GM12878 (cell line): Measurements from ENCODE around the gene MKX. TPM values are rescaled to one million over a fixed set of nuclear protein-coding genes. Genes with fewer than 3 reads are reported as not detected.

Experiments
- ATAC-seq: fragments of 200-7000 bp; cut with Tn5 transposase; 3 replicates; pipeline ENCODE4 v1.9.1; 2020; ENCODE audit warnings: mild to moderate bottlenecking, moderate library complexity
- BruUV-seq: library from RNA; stranded (reverse); fragments of 400-500 nt; replicated peaks from 2 replicates; lab custom pipeline; 2021; lab: Mats Ljungman, UMichigan
- CTCF ChIA-PET: fragments of 300-600 bp; sonication (Branson Sonifier 250); formaldehyde crosslinking; extraction: SDS; loops from one replicate; lab custom pipeline; 2021; ENCODE audit warnings: inconsistent platforms; lab: Yijun Ruan, JAX
- POLR2A ChIA-PET: fragments of 350-600 bp; formaldehyde crosslinking; extraction: SDS; loops from one replicate; lab custom pipeline; 2021; ENCODE audit warnings: inconsistent platforms; lab: Charles Lee
- RAD21 ChIA-PET: fragments of 300-600 bp; sonication (Branson Sonifier 250); formaldehyde crosslinking; loops from one replicate; lab custom pipeline; 2023; ENCODE audit warnings: antibody characterized with exemption; ENCODE audit not compliant: unreplicated experiment; lab: Charles Lee
- SMC1A ChIA-PET: fragments of 300-600 bp; sonication (Branson Sonifier 250); formaldehyde crosslinking; loops from one replicate; lab custom pipeline; 2023; ENCODE audit not compliant: unreplicated experiment, uncharacterized antibody; lab: Charles Lee
- DNase-seq: peaks from one replicate; pipeline ENCODE4 v3.0.0-alpha.2; 2011; ENCODE audit warnings: low read depth, low spot score
- FAIRE-seq: peaks from 3 replicates; lab custom pipeline; 2011; peaks lifted over from hg19 to GRCh38; lab: Jason Lieb, UNC
- H2AFZ ChIP-seq: 2 replicates; pipeline ENCODE4 v1.6.0; 2011; ENCODE audit warnings: low read depth, low read length, control low read depth; ENCODE audit not compliant: control insufficient read depth
- H3K27ac ChIP-seq: 2 replicates; pipeline ENCODE4 v1.5.1; 2011; ENCODE audit warnings: control low read depth; ENCODE audit not compliant: control insufficient read depth, insufficient read depth
- H3K27me3 ChIP-seq, 2 experiments: replicated peaks in 1 of 2; 2 replicates each; pipeline versions ENCODE4 v1.6.0 to v1.6.1; 2011; ENCODE audit warnings: low read length in 1 of 2; ENCODE audit not compliant: control insufficient read depth in 2 of 2, insufficient read depth in 2 of 2
- H3K36me3 ChIP-seq, 2 experiments: 2 replicates each; pipeline ENCODE4 v1.5.1; 2011; ENCODE audit warnings: low read length in 1 of 2; ENCODE audit not compliant: control insufficient read depth in 2 of 2, insufficient read depth in 2 of 2
- H3K4me1 ChIP-seq: 2 replicates; pipeline ENCODE4 v1.6.1; 2011; ENCODE audit warnings: mild to moderate bottlenecking, low read length, moderate library complexity, mixed read lengths; ENCODE audit not compliant: control insufficient read depth, insufficient read depth
- H3K4me2 ChIP-seq: 2 replicates; pipeline ENCODE4 v1.6.0; 2011; ENCODE audit warnings: control low read depth; ENCODE audit not compliant: control insufficient read depth, insufficient read depth
- H3K4me3 ChIP-seq: fragments of 200-600 bp; sonication (generic); 2 replicates; pipeline ENCODE4 v1.5.1; 2016
- H3K79me2 ChIP-seq: 2 replicates; pipeline ENCODE4 v1.6.0; 2011; ENCODE audit warnings: low read length; ENCODE audit not compliant: control insufficient read depth, insufficient read depth
- H3K9ac ChIP-seq: 2 replicates; pipeline ENCODE4 v1.8.0; 2011; ENCODE audit warnings: low read length, control low read depth, mixed read lengths; ENCODE audit not compliant: control insufficient read depth, insufficient read depth
- H3K9me3 ChIP-seq: replicated peaks from 3 replicates; pipeline ENCODE4 v1.5.1; 2011; ENCODE audit warnings: mild to moderate bottlenecking, low read length; ENCODE audit not compliant: control insufficient read depth, insufficient read depth
- H4K20me1 ChIP-seq: 2 replicates; pipeline ENCODE4 v1.6.0; 2011; ENCODE audit not compliant: control insufficient read depth, insufficient read depth
- BRCA1 ChIP-seq: IDR thresholded peaks from 2 replicates; pipeline ENCODE4 v1.6.1; 2011; ENCODE audit warnings: low read depth, low read length, improper control_type of control experiment
- CEBPB ChIP-seq, 2 experiments: fragments of 150-350 bp in 1 of 2; IDR thresholded peaks; 2 replicates each; pipeline ENCODE4 v1.6.1; 2012 to 2014; ENCODE audit warnings: low read depth in 2 of 2, low read length in 2 of 2, borderline replicate concordance in 1 of 2, inconsistent platforms in 1 of 2
- GABPA ChIP-seq: IDR thresholded peaks from 2 replicates; pipeline ENCODE4 v1.6.1; 2014; ENCODE audit warnings: antibody characterized with exemption, low read depth, mild to moderate bottlenecking, inconsistent platforms
- HDAC2 ChIP-seq: fragments of 200-600 bp; sonication (generic); IDR thresholded peaks from 2 replicates; pipeline ENCODE4 v1.6.1; 2017
- IRF4 ChIP-seq: IDR thresholded peaks from 2 replicates; pipeline ENCODE4 v1.6.1; 2011; ENCODE audit warnings: low read depth, low read length
- MEF2A ChIP-seq: IDR thresholded peaks from 2 replicates; pipeline ENCODE4 v1.6.1; 2011; ENCODE audit warnings: low read depth, mild to moderate bottlenecking, low read length, moderate library complexity; ENCODE audit not compliant: insufficient read depth
- NR2C1 ChIP-seq: fragments of 450-650 bp; IDR thresholded peaks from 2 replicates; pipeline ENCODE4 v1.6.1; 2017; ENCODE audit warnings: antibody characterized with exemption, mild to moderate bottlenecking, moderate library complexity
- SIX5 ChIP-seq: IDR thresholded peaks from 2 replicates; pipeline ENCODE4 v1.6.1; 2011; ENCODE audit warnings: mild to moderate bottlenecking, low read depth, low read length, moderate library complexity; ENCODE audit not compliant: severe bottlenecking
- ZNF24 ChIP-seq: fragments of 450-650 bp; IDR thresholded peaks from 2 replicates; pipeline ENCODE4 v1.6.1; 2017; ENCODE audit warnings: antibody characterized with exemption, mild to moderate bottlenecking
- ZNF622 ChIP-seq: fragments of 450-650 bp; IDR thresholded peaks from 2 replicates; pipeline ENCODE4 v1.6.1; 2017; ENCODE audit warnings: mild to moderate bottlenecking, inconsistent platforms
- ZSCAN29 ChIP-seq: fragments of 450-650 bp; IDR thresholded peaks from 2 replicates; pipeline ENCODE4 v1.6.1; 2017; ENCODE audit warnings: mild to moderate bottlenecking, moderate library complexity
- WGBS: methylation state at CpG from one replicate; pipeline ENCODE4 v1.1.6; 2016; ENCODE audit warnings: low lambda C conversion rate; ENCODE audit not compliant: insufficient replicate concordance, insufficient coverage; ENCODE audit errors: missing lambda C conversion rate; 5-methylcytosine and 5-hydroxymethylcytosine counted together
- in situ Hi-C: fragments of 300-500 bp; cut with MboI; formaldehyde crosslinking; loops from 9 replicates; pipeline ENCODE4 v1.14.3; 2018; ENCODE audit warnings: mixed read lengths
- intact Hi-C: fragments of 100-400 bp; cut with micrococcal nuclease; formaldehyde crosslinking; loops from one replicate; pipeline ENCODE4 v1.14.2; 2022; ENCODE audit not compliant: unreplicated experiment
- polyA plus RNA-seq, 11 experiments: library from polyadenylated mRNA; depleted of rRNA in 4 of 11; unstranded in 6 of 11; stranded (reverse) in 5 of 11; fragments of >200 nt; fragmentation: Nextera tagmentation in 4 of 11; fragmentation: Illumina TruSeq in 1 of 11; extraction: Ambion mirVana in 4 of 11; extraction: Trizol in 1 of 11; gene quantifications; 1 replicate in 1 of 11; 2 replicates in 10 of 11; pipeline versions ENCODE4 v1.2.1 to v1.2.3, GENCODE V29; 2011 to 2016; ENCODE audit warnings: inconsistent platforms in 2 of 11, missing spikeins in 2 of 11, low read depth in 1 of 11
- total RNA-seq, 4 experiments: library from RNA; depleted of rRNA in 3 of 4; stranded (reverse); fragments of >200 nt in 3 of 4; fragmentation: Illumina TruSeq in 1 of 4; extraction: Trizol in 1 of 4; gene quantifications; 2 replicates each; pipeline versions ENCODE4 v1.2.1 to v1.2.3, GENCODE V29; 2013 to 2021
- TF ChIP-seq, protein P1 (sequence below): fragments of 450-650 bp; IDR thresholded peaks from 2 replicates; pipeline ENCODE4 v1.6.1; 2018; ENCODE audit warnings: mild to moderate bottlenecking, low read depth, moderate library complexity; ENCODE audit not compliant: partially characterized antibody
- TF ChIP-seq, protein P2 (sequence below): IDR thresholded peaks from 2 replicates; pipeline ENCODE4 v1.6.1; 2011; ENCODE audit warnings: low read depth, low read length, improper control_type of control experiment, borderline replicate concordance
- TF ChIP-seq, protein P3 (sequence below): fragments of 450-650 bp; formaldehyde crosslinking; IDR thresholded peaks from 2 replicates; pipeline ENCODE4 v1.5.0; 2022; ENCODE audit warnings: mild to moderate bottlenecking, missing genetic modification characterization

Gene MKX
- total and polyA plus RNA-seq, 10 of the 15 experiments (the other 5 are each of a cell fraction or from before 2014, with no cell fraction given), result not detected

- TF ChIP-seq ZSCAN29 (no peak), ZNF24 (no peak), SIX5 (no peak)
- TF ChIP-seq, protein P1, sequence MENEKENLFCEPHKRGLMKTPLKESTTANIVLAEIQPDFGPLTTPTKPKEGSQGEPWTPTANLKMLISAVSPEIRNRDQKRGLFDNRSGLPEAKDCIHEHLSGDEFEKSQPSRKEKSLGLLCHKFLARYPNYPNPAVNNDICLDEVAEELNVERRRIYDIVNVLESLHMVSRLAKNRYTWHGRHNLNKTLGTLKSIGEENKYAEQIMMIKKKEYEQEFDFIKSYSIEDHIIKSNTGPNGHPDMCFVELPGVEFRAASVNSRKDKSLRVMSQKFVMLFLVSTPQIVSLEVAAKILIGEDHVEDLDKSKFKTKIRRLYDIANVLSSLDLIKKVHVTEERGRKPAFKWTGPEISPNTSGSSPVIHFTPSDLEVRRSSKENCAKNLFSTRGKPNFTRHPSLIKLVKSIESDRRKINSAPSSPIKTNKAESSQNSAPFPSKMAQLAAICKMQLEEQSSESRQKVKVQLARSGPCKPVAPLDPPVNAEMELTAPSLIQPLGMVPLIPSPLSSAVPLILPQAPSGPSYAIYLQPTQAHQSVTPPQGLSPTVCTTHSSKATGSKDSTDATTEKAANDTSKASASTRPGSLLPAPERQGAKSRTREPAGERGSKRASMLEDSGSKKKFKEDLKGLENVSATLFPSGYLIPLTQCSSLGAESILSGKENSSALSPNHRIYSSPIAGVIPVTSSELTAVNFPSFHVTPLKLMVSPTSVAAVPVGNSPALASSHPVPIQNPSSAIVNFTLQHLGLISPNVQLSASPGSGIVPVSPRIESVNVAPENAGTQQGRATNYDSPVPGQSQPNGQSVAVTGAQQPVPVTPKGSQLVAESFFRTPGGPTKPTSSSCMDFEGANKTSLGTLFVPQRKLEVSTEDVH, result no peak
- TF ChIP-seq, protein P2, sequence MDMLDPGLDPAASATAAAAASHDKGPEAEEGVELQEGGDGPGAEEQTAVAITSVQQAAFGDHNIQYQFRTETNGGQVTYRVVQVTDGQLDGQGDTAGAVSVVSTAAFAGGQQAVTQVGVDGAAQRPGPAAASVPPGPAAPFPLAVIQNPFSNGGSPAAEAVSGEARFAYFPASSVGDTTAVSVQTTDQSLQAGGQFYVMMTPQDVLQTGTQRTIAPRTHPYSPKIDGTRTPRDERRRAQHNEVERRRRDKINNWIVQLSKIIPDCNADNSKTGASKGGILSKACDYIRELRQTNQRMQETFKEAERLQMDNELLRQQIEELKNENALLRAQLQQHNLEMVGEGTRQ, result no peak
- TF ChIP-seq, all 136 proteins: peak for 0
Observed at GRCh38 chr10:27654284-27654683, 91.3 kb downstream of the MKX start (continued).

DNA sequence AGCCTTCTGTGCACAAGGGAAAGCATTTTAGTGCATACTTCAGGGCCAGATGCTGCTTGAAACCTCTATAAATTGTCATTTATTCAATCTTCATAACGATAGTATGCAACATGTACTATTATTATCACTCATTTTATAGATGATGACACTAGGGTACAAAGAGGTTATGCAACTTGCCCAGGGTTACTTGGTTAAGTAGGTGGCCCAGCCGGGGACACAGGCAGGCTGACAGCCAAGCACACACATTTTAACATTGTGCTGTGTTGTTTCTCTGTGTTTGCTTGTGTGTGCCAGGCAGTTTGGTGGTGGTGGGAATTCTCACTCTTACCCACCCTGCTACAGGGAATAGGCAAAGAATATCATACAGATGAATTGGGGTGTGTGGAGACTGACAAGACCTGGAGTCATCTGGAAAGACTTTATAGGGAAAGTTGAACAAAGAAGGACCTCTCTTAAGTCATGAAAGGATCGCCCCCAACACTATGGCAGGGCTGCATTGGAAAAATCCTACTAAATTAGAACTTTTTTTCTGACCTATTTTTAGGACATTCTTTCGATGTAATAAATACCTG is 98.9 kb downstream of the MKX start:
- Histone ChIP-seq H3K4me1 (no peaks in the 10 kb centered on the region), H4K20me1 (no peaks in the 10 kb centered on the region), H3K9ac (no peak overlapping the region), H3K9me3 (no peaks in the 10 kb centered on the region), H3K27ac (no peak overlapping the region), H3K27me3 (no peaks in the 10 kb centered on the region), H3K4me3 (no peak overlapping the region), H2AFZ (no peak overlapping the region), H3K4me2 (no peak overlapping the region), H3K79me2 (no peaks in the 10 kb centered on the region), H3K36me3 (no peaks in the 10 kb centered on the region)
- ChIA-PET POLR2A (no interaction called here), RAD21 (no interaction called here), SMC1A (no interaction called here), CTCF (no interaction called here)
- BruUV-seq, result no TSS peak
- FAIRE-seq, result no peak
- intact Hi-C loops (no loop called here), in situ Hi-C loops (no loop called here)
- 3% methylated on average over 4 of the region's 4 CpGs for WGBS
- no peak for ATAC-seq
- TF ChIP-seq, protein P3, sequence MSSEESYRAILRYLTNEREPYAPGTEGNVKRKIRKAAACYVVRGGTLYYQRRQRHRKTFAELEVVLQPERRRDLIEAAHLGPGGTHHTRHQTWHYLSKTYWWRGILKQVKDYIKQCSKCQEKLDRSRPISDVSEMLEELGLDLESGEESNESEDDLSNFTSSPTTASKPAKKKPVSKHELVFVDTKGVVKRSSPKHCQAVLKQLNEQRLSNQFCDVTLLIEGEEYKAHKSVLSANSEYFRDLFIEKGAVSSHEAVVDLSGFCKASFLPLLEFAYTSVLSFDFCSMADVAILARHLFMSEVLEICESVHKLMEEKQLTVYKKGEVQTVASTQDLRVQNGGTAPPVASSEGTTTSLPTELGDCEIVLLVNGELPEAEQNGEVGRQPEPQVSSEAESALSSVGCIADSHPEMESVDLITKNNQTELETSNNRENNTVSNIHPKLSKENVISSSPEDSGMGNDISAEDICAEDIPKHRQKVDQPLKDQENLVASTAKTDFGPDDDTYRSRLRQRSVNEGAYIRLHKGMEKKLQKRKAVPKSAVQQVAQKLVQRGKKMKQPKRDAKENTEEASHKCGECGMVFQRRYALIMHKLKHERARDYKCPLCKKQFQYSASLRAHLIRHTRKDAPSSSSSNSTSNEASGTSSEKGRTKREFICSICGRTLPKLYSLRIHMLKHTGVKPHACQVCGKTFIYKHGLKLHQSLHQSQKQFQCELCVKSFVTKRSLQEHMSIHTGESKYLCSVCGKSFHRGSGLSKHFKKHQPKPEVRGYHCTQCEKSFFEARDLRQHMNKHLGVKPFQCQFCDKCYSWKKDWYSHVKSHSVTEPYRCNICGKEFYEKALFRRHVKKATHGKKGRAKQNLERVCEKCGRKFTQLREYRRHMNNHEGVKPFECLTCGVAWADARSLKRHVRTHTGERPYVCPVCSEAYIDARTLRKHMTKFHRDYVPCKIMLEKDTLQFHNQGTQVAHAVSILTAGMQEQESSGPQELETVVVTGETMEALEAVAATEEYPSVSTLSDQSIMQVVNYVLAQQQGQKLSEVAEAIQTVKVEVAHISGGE (CRISPR knock-in tag), result no peak
- TF ChIP-seq ZNF622 (no peak), GABPA (no peak), HDAC2 (no peak), ZNF24 (no peak), NR2C1 (no peak), MEF2A (no peak), CEBPB (IDR thresholded peaks at IDR 0.05; ENCODE audit: borderline replicate concordance in 1 of 2, low read depth in 2 of 2, low read length in 2 of 2) (no peak), BRCA1 (no peak), IRF4 (no peak)
- DNase-seq, result no peak
